SU-DHL-6 (cell line): ENCODE results near the gene RNF220.

ENCODE experiments used
- CTCF ChIP-seq: fragments of 200-600 bp; sonication (generic); IDR thresholded peaks from one replicate; pipeline ENCODE4 v1.5.1; 2017; ENCODE audit warnings: antibody characterized with exemption, mild to moderate bottlenecking, low read length, moderate library complexity; ENCODE audit not compliant: insufficient read depth, poor library complexity, severe bottlenecking
- EZH2phosphoT487 ChIP-seq: fragments of 200-600 bp; sonication (generic), shearing (Covaris generic); conservative IDR thresholded peaks from 2 replicates; pipeline ENCODE4 v1.6.1; 2018; ENCODE audit warnings: mild to moderate bottlenecking, antibody characterized with exemption, low read length, moderate library complexity, mixed read lengths

- no peak for TF ChIP-seq CTCF
- no peak for TF ChIP-seq EZH2phosphoT487
Measured at GRCh38 chr1:44651069-44651468, 246.0 kb downstream of the RNF220 start.
